Smooth muscle cell (in vitro differentiated cells): ENCODE results near the gene ASPG. TPM values are rescaled to one million over a fixed set of nuclear protein-coding genes. Genes with fewer than 3 reads are reported as not detected.
A peak's percentile ranks its signal among the peaks of the same experiment; 100 is the strongest.

Experiments used
- DNase-seq: peaks from one replicate; lab custom pipeline; 2025; ENCODE audit not compliant: unreplicated experiment; lab: John Stamatoyannopoulos, UW
- H2AFZ ChIP-seq: fragments of 200-600 bp; sonication (generic); 2 replicates; pipeline ENCODE4 v1.6.0; 2016; ENCODE audit warnings: antibody characterized with exemption, low read depth, mild to moderate bottlenecking
- H3F3A ChIP-seq: fragments of 200-600 bp; sonication (generic); 2 replicates; pipeline ENCODE4 v1.6.0; 2017; ENCODE audit warnings: antibody characterized with exemption, low read depth
- H3K27ac ChIP-seq: fragments of 200-600 bp; sonication (generic); 2 replicates; pipeline ENCODE4 v1.5.1; 2016; ENCODE audit warnings: low read depth, mild to moderate bottlenecking
- H3K27me3 ChIP-seq: fragments of 200-600 bp; sonication (generic); 2 replicates; pipeline ENCODE4 v1.6.1; 2016; ENCODE audit warnings: low read depth, mild to moderate bottlenecking
- H3K36me3 ChIP-seq: fragments of 200-600 bp; sonication (generic); 2 replicates; pipeline ENCODE4 v1.5.1; 2016; ENCODE audit warnings: low read depth
- H3K4me1 ChIP-seq: fragments of 200-600 bp; sonication (generic); 2 replicates; pipeline ENCODE4 v1.5.1; 2016; ENCODE audit warnings: low read depth
- H3K4me2 ChIP-seq: fragments of 200-600 bp; sonication (generic); 2 replicates; pipeline ENCODE4 v1.6.0; 2016; ENCODE audit warnings: mild to moderate bottlenecking
- H3K4me3 ChIP-seq: fragments of 200-600 bp; sonication (generic); 2 replicates; pipeline ENCODE4 v1.5.1; 2016; ENCODE audit warnings: mild to moderate bottlenecking
- H3K79me2 ChIP-seq: fragments of 200-600 bp; sonication (generic); 2 replicates; pipeline ENCODE4 v1.6.0; 2016; ENCODE audit warnings: low read depth, mild to moderate bottlenecking
- H3K9ac ChIP-seq: fragments of 200-600 bp; sonication (generic); 2 replicates; pipeline ENCODE4 v1.6.0; 2016; ENCODE audit warnings: low read depth
- H3K9me3 ChIP-seq: fragments of 200-600 bp; sonication (generic); replicated peaks from 2 replicates; pipeline ENCODE4 v1.5.1; 2016; ENCODE audit warnings: low read depth
- H4K20me1 ChIP-seq: fragments of 200-600 bp; sonication (generic); 2 replicates; pipeline ENCODE4 v1.6.0; 2016; ENCODE audit warnings: low read depth
- WGBS: methylation state at CpG from one replicate; pipeline ENCODE4 v1.1.7; 2016; ENCODE audit warnings: low lambda C conversion rate; 5-methylcytosine and 5-hydroxymethylcytosine counted together
- polyA plus RNA-seq: library from polyadenylated mRNA; unstranded; fragments of >200 nt; fragmentation: Nextera tagmentation; extraction: Ambion mirVana; gene quantifications from 2 replicates; pipeline ENCODE4 v1.2.1, GENCODE V29; 2016
- total RNA-seq: library from RNA; depleted of rRNA; stranded (reverse); fragments of >200 nt; gene quantifications from 2 replicates; pipeline ENCODE4 v1.2.3, GENCODE V29; 2014
- TF ChIP-seq, protein P1 (sequence below): fragments of 200-600 bp; sonication (generic); IDR thresholded peaks from 2 replicates; pipeline ENCODE4 v1.5.1; 2017; ENCODE audit warnings: borderline replicate concordance, mild to moderate bottlenecking, antibody characterized with exemption; ENCODE audit not compliant: insufficient read depth, poor library complexity, severe bottlenecking

The ASPG gene
- total and polyA plus RNA-seq, 2 experiments from 2014 or later = 0.18 to 1.2 TPM

DNA sequence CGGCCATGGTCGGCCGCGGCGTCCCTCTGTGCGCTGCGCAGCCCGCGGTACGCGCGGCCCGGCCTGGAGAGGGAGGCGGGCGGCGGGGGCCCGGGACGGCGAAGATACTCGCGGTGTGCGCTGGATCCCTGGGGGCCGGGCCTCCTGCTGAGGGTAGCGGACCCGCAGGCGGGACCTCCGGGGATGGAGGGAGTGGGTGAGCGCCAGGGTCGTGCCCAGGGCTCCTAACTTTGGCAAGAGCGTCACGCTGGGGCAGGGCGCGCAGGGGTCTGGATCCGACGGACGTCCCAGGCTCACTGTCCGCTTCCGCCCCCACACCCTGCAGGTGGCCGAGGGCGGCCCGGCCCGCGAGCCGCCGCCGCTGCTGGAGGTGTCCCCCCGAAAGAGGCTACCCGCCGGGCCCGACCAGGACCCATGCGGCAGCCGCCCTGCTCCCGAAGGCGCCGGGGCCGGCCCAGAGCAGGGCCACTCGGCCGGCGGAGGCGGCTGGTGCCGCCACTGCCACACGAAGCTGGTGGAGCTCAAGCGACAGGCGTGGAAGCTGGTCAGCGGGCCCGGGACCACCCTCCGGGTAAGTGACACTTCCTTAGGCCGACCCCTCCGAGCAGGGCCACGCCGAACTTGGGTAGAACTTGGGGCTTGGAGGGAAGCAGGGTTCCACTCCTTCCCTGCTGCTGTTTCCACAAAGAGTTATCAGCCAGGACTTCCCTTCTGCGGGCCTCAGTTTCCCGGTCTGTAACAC, 53.4 kb downstream of the ASPG start:
- Histone ChIP-seq H3K79me2 (peaks cover 8% of the 10 kb centered on the region), H3K4me3 (peak overlapping the region; percentile 69), H3K9me3 (no peaks in the 10 kb centered on the region), H3K4me2 (peak overlapping the region; percentile 98), H3K27ac (no peak overlapping the region), H3K9ac (no peak overlapping the region), H3K36me3 (no peaks in the 10 kb centered on the region), H2AFZ (peak overlapping the region; percentile 85), H3F3A (no peaks in the 10 kb centered on the region), H4K20me1 (peaks cover 16% of the 10 kb centered on the region), H3K27me3 (peaks cover 33% of the 10 kb centered on the region), H3K4me1 (peaks cover 35% of the 10 kb centered on the region)
- no peak for DNase-seq
- 2% methylated on average over 65 of the region's 73 CpGs for WGBS
- TF ChIP-seq, protein P1, sequence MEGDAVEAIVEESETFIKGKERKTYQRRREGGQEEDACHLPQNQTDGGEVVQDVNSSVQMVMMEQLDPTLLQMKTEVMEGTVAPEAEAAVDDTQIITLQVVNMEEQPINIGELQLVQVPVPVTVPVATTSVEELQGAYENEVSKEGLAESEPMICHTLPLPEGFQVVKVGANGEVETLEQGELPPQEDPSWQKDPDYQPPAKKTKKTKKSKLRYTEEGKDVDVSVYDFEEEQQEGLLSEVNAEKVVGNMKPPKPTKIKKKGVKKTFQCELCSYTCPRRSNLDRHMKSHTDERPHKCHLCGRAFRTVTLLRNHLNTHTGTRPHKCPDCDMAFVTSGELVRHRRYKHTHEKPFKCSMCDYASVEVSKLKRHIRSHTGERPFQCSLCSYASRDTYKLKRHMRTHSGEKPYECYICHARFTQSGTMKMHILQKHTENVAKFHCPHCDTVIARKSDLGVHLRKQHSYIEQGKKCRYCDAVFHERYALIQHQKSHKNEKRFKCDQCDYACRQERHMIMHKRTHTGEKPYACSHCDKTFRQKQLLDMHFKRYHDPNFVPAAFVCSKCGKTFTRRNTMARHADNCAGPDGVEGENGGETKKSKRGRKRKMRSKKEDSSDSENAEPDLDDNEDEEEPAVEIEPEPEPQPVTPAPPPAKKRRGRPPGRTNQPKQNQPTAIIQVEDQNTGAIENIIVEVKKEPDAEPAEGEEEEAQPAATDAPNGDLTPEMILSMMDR = no peak

DNA sequence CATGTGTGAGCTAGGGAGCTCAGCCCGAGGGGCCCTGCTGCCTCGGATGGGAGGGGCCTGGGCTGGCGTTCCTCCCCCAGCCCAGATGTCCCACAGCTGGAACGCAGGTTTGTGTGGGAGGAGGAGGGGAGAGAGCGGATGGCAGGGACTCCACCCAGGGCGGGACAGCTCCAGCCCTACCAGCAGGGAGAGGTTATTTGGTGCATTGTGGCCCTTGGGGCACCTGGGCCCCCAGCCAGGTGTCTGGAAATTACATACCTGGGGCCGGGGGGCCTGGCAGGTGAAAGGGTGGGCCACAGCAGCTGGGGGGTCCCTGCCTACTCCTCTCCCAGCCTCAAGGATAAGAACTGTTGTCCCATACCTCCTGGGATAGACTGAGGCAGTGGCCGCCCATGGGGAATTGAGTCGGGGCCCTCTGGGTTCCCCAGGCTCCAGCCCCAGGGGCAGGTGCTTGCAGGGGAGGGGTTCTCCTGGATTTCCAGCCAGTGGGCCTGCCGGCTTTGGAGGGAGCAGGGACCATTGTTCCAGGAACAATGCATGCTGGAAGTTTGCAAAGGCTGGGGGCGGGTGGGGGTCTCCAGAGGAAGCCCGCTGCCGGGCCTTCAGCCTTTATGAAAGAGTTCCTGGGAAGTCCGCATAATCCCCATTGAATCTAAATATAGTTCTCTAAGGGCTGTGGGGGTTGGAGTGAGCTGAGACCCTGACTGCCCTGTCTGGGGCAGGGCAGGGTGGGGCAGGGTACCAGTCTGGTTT, 54.1 kb downstream of the ASPG start:
- Histone ChIP-seq H3K79me2 (peaks cover 8% of the 10 kb centered on the region), H2AFZ (no peak overlapping the region), H3K36me3 (no peaks in the 10 kb centered on the region), H3F3A (no peaks in the 10 kb centered on the region), H3K4me2 (peak overlapping the region; percentile 98), H3K27me3 (peaks cover 25% of the 10 kb centered on the region), H3K27ac (no peak overlapping the region), H3K9ac (no peak overlapping the region), H3K4me1 (peaks cover 35% of the 10 kb centered on the region), H4K20me1 (peaks cover 16% of the 10 kb centered on the region), H3K4me3 (peak overlapping the region; percentile 69), H3K9me3 (no peaks in the 10 kb centered on the region)
- TF ChIP-seq, protein P1 = no peak
- 31% methylated on average over 14 of the region's 14 CpGs for WGBS
- DNase-seq = no peak

DNA sequence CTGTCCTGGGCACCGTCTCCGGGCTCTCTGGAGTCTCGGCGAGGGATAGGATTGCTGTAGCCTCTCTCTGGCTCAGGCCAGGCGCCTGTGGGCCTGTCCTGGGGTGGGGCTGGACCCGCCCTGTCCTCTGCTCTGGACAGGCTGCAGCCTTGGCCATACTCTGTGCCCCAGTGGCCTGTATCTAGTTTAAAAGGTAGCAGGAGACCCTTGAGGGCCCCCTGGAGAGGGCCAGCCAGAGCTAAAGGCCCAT, 54.6 kb downstream of the ASPG start:
- Histone ChIP-seq H3K9me3 (no peaks in the 10 kb centered on the region), H3K4me3 (peak overlapping the region; percentile 69), H3K4me2 (peak overlapping the region; percentile 98), H3K4me1 (peaks cover 35% of the 10 kb centered on the region), H3F3A (no peaks in the 10 kb centered on the region), H4K20me1 (peaks cover 16% of the 10 kb centered on the region), H3K9ac (no peak overlapping the region), H3K36me3 (no peaks in the 10 kb centered on the region), H2AFZ (no peak overlapping the region), H3K27me3 (peaks cover 20% of the 10 kb centered on the region), H3K27ac (no peak overlapping the region), H3K79me2 (peaks cover 8% of the 10 kb centered on the region)
- TF ChIP-seq, protein P1 = no peak
- no peak for DNase-seq
- 78% methylated on average over 4 of the region's 6 CpGs for WGBS
